Aortic smooth muscle cell (primary cell): ENCODE measurements around the gene INTS15. TPM values are rescaled to one million over a fixed set of nuclear protein-coding genes. Genes with fewer than 3 reads are reported as not detected.

Experiments
- total RNA-seq: library from RNA; depleted of rRNA; stranded (reverse); fragments of >200 nt; gene quantifications from 2 replicates; pipeline ENCODE4 v1.2.3, GENCODE V29; 2014

Gene INTS15
- total RNA-seq, result 6.1 and 6.3 TPM in 2 replicates

GRCh38 chr7:6589829-6590644, at the start of gene INTS15:
Gene INTS15 (plus strand): TSS chr7:6590021. CDS start chr7:6590284, 263 bp downstream.

GRCh38 chr7:6551016-6551511, 38.8 kb upstream of the INTS15 start, which contains the start of gene GRID2IP:
Gene GRID2IP (minus strand): TSS chr7:6551461. CDS start chr7:6551436, 25 bp downstream.

GRCh38 chr7:6577369-6578113, 12.3 kb upstream of the INTS15 start, which contains the start of gene ZDHHC4:
Gene ZDHHC4 (plus strand): TSS chr7:6577454. CDS start chr7:6580562, 3,108 bp downstream.

GRCh38 chr7:6614953-6615722, 25.3 kb downstream of the INTS15 start, which contains the start of gene ZNF853:
Gene ZNF853 (plus strand): TSS chr7:6615610. CDS start chr7:6616175, 565 bp downstream.

GRCh38 chr7:6636741-6637543, 47.1 kb downstream of the INTS15 start, which contains the start of gene ZNF316:
Gene ZNF316 (plus strand): TSS chr7:6637318. CDS start chr7:6642410, 5,092 bp downstream.

Other genes starting within 250 kb of the INTS15 start
- gene FAM220A, start 241.1 kb upstream of the INTS15 start, total RNA-seq, result 14.0 and 17.1 TPM in 2 replicates
- gene RAC1, start 215.5 kb upstream of the INTS15 start, total RNA-seq, result 76.4 and 105 TPM in 2 replicates
- 12.7 and 17.2 TPM in 2 replicates for gene DAGLB, start 142.1 kb upstream of the INTS15 start, total RNA-seq
- gene KDELR2, start 105.9 kb upstream of the INTS15 start, total RNA-seq, result 204 and 206 TPM in 2 replicates
- gene GRID2IP, start 38.6 kb upstream of the INTS15 start, total RNA-seq, result not detected in 2 replicates
- gene ZDHHC4, start 12.6 kb upstream of the INTS15 start, total RNA-seq, result 57.6 and 59.2 TPM in 2 replicates
- gene ZNF853, start 25.6 kb downstream of the INTS15 start, total RNA-seq, result 0.06 and 0.13 TPM in 2 replicates
- 9.3 and 12.4 TPM in 2 replicates for gene ZNF316, start 47.3 kb downstream of the INTS15 start, total RNA-seq
- 14.4 and 14.5 TPM in 2 replicates for gene ZNF12, start 116.9 kb downstream of the INTS15 start, total RNA-seq
- gene RSPH10B2, start 164.1 kb downstream of the INTS15 start, total RNA-seq, result 0.19 TPM in 1 of 2 replicates, not detected in the other
- gene CCZ1B, start 236.3 kb downstream of the INTS15 start, total RNA-seq, result 42.0 and 52.0 TPM in 2 replicates